ENCODE results near the gene ACTL7A.

The ACTL7A gene

DNA sequence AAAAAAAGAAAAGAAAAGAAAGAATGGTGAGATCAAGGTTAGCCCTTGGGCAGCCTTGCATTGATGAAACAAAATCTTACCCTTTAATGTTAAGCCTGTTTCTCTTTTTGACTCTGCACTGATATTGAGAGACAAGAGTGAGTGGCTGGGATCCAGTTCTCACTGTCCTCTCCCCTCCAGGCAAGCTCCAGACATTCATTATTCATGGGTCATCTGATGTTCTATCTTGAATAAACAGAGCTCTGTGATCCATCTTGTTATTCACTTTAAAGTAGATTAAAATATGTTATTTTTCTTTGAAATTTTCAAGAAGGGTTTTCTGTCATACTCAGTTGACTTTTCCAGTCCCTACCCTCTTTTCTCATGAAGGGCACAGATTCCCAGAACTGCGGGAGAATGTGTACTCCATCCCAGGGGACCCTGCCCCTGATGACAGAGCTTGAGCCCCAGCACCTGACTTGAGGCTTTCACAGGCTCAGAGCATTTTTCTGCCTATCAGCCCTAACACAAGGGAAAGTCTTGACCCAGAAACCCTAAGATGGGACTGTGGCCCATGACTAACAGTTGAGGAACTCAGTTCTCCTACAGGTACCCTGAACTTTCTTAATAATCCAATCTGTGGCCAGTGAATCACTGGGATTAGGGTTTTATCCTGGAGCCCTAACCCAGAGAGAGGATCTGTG lies 30.4 kb upstream of the ACTL7A start:
- POLR2A ChIA-PET: interaction anchor here (1.3 kb wide), 1 partner anchor 13 kb away, joined by 3 read pairs; no protein-coding TSS in a partner anchor
- CTCF ChIA-PET: no interaction called here
- TF ChIP-seq TARDBP (IDR thresholded peaks at IDR 0.05): no peak
- TF ChIP-seq HDGF (IDR thresholded peaks at IDR 0.05; ENCODE audit: borderline replicate concordance): no peak
- no peak for TF ChIP-seq FOXM1 (IDR thresholded peaks at IDR 0.05; ENCODE audit: borderline replicate concordance)
- TF ChIP-seq SUZ12 (IDR thresholded peaks at IDR 0.05): no peak
- TF ChIP-seq FOXK2 (IDR thresholded peaks at IDR 0.05): no peak
- TF ChIP-seq ZNF384 (IDR thresholded peaks at IDR 0.05): no peak
- TF ChIP-seq LEF1 (IDR thresholded peaks at IDR 0.05; ENCODE audit: borderline replicate concordance): no peak
- no peak for TF ChIP-seq BHLHE40 (IDR thresholded peaks at IDR 0.05; ENCODE audit: borderline replicate concordance)
- TF ChIP-seq ARNT (IDR thresholded peaks at IDR 0.05): no peak
- no peak for DNase-seq (ENCODE audit: extremely low spot score)

DNA sequence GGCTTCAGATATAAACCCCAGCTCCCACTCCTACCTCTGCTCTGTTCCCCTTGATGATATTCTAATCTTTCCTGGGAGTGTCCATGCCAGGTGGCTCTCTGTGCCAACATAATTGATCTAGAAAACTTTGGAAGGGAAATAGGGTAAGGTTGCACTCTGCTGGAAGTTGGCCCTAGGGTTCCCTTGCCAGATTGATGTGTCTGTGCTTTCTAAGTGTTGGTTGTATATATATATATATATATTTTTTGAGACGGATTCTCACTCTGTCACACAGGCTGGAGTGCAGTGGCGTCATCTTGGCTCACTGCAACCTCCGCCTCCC lies 29.9 kb upstream of the ACTL7A start:
- POLR2A ChIA-PET: no interaction called here
- no peak for TF ChIP-seq BHLHE40 (IDR thresholded peaks at IDR 0.05; ENCODE audit: borderline replicate concordance)
- no peak for TF ChIP-seq FOXM1 (IDR thresholded peaks at IDR 0.05; ENCODE audit: borderline replicate concordance)
- no peak for TF ChIP-seq ZNF384 (IDR thresholded peaks at IDR 0.05)
- TF ChIP-seq NFRKB (IDR thresholded peaks at IDR 0.05): no peak
- TF ChIP-seq PKNOX1 (IDR thresholded peaks at IDR 0.05): no peak
- TF ChIP-seq FOXA1 (IDR thresholded peaks at IDR 0.05): no peak
- no peak for TF ChIP-seq HDGF (IDR thresholded peaks at IDR 0.05; ENCODE audit: borderline replicate concordance)
- no peak for TF ChIP-seq ARNT (IDR thresholded peaks at IDR 0.05)
- TF ChIP-seq SP1 (IDR thresholded peaks at IDR 0.05): no peak
- TF ChIP-seq LEF1 (IDR thresholded peaks at IDR 0.05; ENCODE audit: borderline replicate concordance): no peak
- no peak for TF ChIP-seq TARDBP (IDR thresholded peaks at IDR 0.05)
- no peak for DNase-seq (ENCODE audit: extremely low spot score)
- CTCF ChIA-PET: no interaction called here

DNA sequence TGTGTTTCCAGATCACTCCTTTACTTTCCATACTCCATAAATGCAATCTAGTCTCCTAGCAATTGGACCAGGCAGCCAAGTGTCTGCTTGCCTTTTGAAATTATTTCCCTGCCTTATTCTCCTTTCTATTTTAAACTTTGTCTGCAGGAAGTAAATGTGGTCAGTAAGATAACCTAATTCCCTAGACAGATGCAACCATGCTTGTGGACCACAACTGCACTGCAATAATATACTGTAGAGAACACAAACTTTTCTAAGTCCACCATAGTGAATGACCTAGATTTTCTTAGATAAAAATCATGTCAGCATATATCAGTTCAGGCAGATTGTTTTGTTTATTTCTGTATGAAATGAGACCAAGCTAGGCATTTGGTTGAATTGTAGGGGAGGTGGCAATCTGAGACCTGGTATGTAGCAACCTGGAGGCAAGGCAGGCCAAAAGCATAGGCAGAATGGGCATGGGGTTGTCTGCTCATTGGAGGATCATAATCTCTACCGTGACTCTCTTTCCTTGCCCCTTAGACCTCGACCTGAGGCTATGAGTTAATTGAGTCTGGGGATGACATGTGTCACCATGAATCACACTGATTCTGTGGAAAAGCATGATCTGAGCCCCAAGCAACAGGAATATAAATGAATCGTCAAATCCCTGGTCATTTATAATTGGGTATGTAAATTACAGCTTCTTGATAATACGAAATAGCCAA lies 27.0 kb upstream of the ACTL7A start:
- POLR2A ChIA-PET: no interaction called here
- CTCF ChIA-PET: no interaction called here
- TF ChIP-seq FOXM1 (IDR thresholded peaks at IDR 0.05; ENCODE audit: borderline replicate concordance) (no peak), FOXA1 (IDR thresholded peaks at IDR 0.05) (no peak), PKNOX1 (IDR thresholded peaks at IDR 0.05) (no peak), HDGF (IDR thresholded peaks at IDR 0.05; ENCODE audit: borderline replicate concordance) (no peak), LEF1 (IDR thresholded peaks at IDR 0.05; ENCODE audit: borderline replicate concordance) (no peak), L3MBTL2 (conservative IDR thresholded peaks at IDR 0.05) (no peak), TARDBP (IDR thresholded peaks at IDR 0.05) (no peak), ELF4 (IDR thresholded peaks at IDR 0.05) (no peak), FOXK2 (IDR thresholded peaks at IDR 0.05) (no peak), SUZ12 (IDR thresholded peaks at IDR 0.05) (no peak), ARNT (IDR thresholded peaks at IDR 0.05) (no peak), SP1 (IDR thresholded peaks at IDR 0.05) (no peak), ZNF384 (IDR thresholded peaks at IDR 0.05) (no peak), BHLHE40 (IDR thresholded peaks at IDR 0.05; ENCODE audit: borderline replicate concordance) (no peak), CTBP1 (IDR thresholded peaks at IDR 0.05; ENCODE audit: borderline replicate concordance) (no peak), NFRKB (IDR thresholded peaks at IDR 0.05) (no peak)
- no peak for DNase-seq (ENCODE audit: extremely low spot score)

- ChIA-PET CTCF (no interaction called here), POLR2A (no interaction called here)
- TF ChIP-seq PKNOX1 (IDR thresholded peaks at IDR 0.05): no peak
- TF ChIP-seq BHLHE40 (IDR thresholded peaks at IDR 0.05; ENCODE audit: borderline replicate concordance): no peak
- TF ChIP-seq SUZ12 (IDR thresholded peaks at IDR 0.05): no peak
- no peak for TF ChIP-seq NFRKB (IDR thresholded peaks at IDR 0.05)
- no peak for TF ChIP-seq FOXM1 (IDR thresholded peaks at IDR 0.05; ENCODE audit: borderline replicate concordance)
- no peak for TF ChIP-seq L3MBTL2 (conservative IDR thresholded peaks at IDR 0.05)
- TF ChIP-seq SP1 (IDR thresholded peaks at IDR 0.05): no peak
- no peak for DNase-seq (ENCODE audit: extremely low spot score)
Observed at GRCh38 chr9:108835831-108836230, 26.2 kb upstream of the ACTL7A start.

- TF ChIP-seq CTBP1 (IDR thresholded peaks at IDR 0.05; ENCODE audit: borderline replicate concordance): no peak
- TF ChIP-seq FOXM1 (IDR thresholded peaks at IDR 0.05; ENCODE audit: borderline replicate concordance): no peak
- no peak for TF ChIP-seq SUZ12 (IDR thresholded peaks at IDR 0.05)
- no peak for TF ChIP-seq BHLHE40 (IDR thresholded peaks at IDR 0.05; ENCODE audit: borderline replicate concordance)
- no peak for TF ChIP-seq ZNF384 (IDR thresholded peaks at IDR 0.05)
- no peak for TF ChIP-seq ELF4 (IDR thresholded peaks at IDR 0.05)
- no peak for TF ChIP-seq FOXK2 (IDR thresholded peaks at IDR 0.05)
- TF ChIP-seq LEF1 (IDR thresholded peaks at IDR 0.05; ENCODE audit: borderline replicate concordance): no peak
- no peak for TF ChIP-seq SP1 (IDR thresholded peaks at IDR 0.05)
- TF ChIP-seq TARDBP (IDR thresholded peaks at IDR 0.05): no peak
- no peak for TF ChIP-seq ARNT (IDR thresholded peaks at IDR 0.05)
- TF ChIP-seq HDGF (IDR thresholded peaks at IDR 0.05; ENCODE audit: borderline replicate concordance): no peak
- TF ChIP-seq NFRKB (IDR thresholded peaks at IDR 0.05): no peak
- no peak for TF ChIP-seq FOXA1 (IDR thresholded peaks at IDR 0.05)
- no peak for TF ChIP-seq PKNOX1 (IDR thresholded peaks at IDR 0.05)
- TF ChIP-seq L3MBTL2 (conservative IDR thresholded peaks at IDR 0.05): no peak
- no peak for DNase-seq (ENCODE audit: extremely low spot score)
- CTCF ChIA-PET: no interaction called here
- POLR2A ChIA-PET: no interaction called here
Observed at GRCh38 chr9:108836319-108836718, 25.7 kb upstream of the ACTL7A start.

Measured in HEK293T (cell line).